M059J (cell line): ENCODE measurements around the gene FUT4. TPM values are rescaled to one million over a fixed set of nuclear protein-coding genes. Genes with fewer than 3 reads are reported as not detected.
"Not testable (repeated sequence)": the region's sequence is repeated elsewhere in the genome, so short reads cannot be mapped to it uniquely, and the experiment has no call there.

Experiments used
- DNase-seq: peaks from one replicate; pipeline ENCODE4 v3.0.0-alpha.2; 2012; ENCODE audit warnings: low read depth
- total RNA-seq: library from RNA; depleted of rRNA; stranded (reverse); fragments of >200 nt; shearing (Covaris generic); gene quantifications from 2 replicates; pipeline ENCODE4 v1.2.3, GENCODE V29; 2014

FUT4 gene
- total RNA-seq, 1 experiment from 2014 or later, result 2.2 TPM

GRCh38 chr11:94563848-94564467 lies 20.2 kb downstream of the FUT4 start:
- DNase-seq, result no peak

DNA sequence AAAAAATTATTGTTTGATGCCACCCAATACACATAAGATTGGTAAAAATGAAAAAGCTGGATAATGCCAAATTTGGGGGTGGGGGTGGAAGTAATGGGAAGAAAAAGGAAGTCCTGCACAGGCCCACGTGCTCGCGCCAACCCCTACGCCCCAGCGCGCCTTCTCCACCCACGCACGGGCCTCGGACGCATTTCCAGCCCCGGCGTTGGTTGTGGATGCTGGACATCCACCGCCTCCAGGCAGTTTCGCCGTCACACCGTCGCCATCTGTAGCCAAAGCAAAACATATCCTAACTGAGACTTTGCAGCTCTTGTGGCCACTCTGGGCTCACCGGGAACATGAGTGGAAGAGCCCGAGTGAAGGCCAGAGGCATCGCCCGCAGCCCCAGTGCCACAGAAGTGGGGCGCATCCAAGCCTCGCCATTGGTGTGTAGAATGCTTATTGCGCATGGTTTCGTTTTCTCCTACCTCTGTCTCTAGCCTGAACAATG lies 23.5 kb downstream of the FUT4 start, which contains the start of gene PIWIL4:
Gene PIWIL4 (plus strand): TSS at position 188 of the 490 bp plus-strand sequence. CDS start 151 bp downstream, at position 339.
- DNase-seq, result no peak

- no peak for DNase-seq
Measured at GRCh38 chr11:94568200-94568599, 24.5 kb downstream of the FUT4 start.

DNA sequence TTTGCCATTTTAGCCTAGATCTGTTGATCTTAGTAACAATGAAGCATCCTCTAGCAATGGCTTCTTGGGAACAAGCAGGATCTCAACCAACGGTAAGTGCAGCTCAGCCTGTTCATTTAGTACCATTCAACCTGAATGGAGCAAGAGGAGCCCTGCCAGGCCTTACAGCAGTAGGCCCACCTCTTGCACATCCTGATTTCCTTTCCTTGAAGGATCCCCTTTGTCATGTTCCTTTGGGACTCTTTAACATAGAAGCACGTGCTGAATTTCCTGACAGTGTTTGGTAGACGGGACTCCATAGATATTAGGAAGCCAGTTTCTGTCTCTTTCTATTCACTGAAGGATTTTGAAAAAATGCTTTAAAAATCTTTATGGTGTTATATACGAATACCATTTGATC lies 25.0 kb downstream of the FUT4 start:
- DNase-seq, result no peak

GRCh38 chr11:94572975-94573374 lies 29.3 kb downstream of the FUT4 start:
- not testable (repeated sequence) for DNase-seq

- DNase-seq, result peak; percentile 17
Measured at GRCh38 chr11:94574193-94574961, 30.7 kb downstream of the FUT4 start.

DNA sequence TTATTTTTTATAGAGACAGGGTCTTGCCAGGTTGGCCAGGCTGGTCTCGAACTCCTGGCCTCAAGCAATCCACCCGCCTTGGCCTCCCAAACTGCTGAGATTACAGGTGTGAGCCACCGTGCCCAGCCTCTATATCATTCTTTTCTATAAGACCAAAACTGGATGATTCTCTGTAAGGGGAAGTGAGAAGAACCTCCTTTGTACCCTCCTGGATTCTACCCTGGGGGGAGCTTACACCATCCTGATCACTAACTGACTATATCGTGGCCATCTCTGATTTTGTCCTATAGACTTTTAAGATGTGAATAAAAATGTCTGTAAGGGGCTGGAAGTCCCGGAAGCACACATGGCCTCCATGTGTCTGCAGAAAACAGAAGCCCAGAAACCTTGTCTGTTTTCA lies 32.6 kb downstream of the FUT4 start:
- no peak for DNase-seq

DNA sequence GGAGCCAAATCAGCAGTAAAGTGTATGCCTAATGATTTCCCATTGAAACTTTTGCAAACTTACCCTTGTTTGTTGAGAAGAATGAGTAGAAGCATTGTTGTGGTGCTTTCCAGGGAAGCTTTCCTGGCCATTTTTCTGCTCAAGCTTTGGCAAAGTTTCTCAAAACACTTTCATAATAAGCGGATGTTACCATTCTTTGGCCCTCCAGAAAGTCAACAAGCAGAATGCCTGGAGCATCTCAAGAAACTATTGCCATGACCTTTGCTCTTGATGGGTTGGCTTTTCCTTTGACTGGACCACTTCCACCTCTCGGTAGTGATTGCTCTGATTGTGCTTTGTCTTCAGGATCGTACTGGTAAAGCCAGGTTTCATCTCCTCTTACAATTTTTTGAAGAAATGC lies 34.1 kb downstream of the FUT4 start:
- DNase-seq, result no peak

- no peak for DNase-seq
Measured at GRCh38 chr11:94581926-94582325, 38.2 kb downstream of the FUT4 start.

- DNase-seq, result no peak
Measured at GRCh38 chr11:94583213-94583865, 39.6 kb downstream of the FUT4 start.

- DNase-seq, result no peak
Measured at GRCh38 chr11:94583866-94584500, 40.3 kb downstream of the FUT4 start.

- DNase-seq, result no peak
Measured at GRCh38 chr11:94584978-94585377, 41.3 kb downstream of the FUT4 start.

DNA sequence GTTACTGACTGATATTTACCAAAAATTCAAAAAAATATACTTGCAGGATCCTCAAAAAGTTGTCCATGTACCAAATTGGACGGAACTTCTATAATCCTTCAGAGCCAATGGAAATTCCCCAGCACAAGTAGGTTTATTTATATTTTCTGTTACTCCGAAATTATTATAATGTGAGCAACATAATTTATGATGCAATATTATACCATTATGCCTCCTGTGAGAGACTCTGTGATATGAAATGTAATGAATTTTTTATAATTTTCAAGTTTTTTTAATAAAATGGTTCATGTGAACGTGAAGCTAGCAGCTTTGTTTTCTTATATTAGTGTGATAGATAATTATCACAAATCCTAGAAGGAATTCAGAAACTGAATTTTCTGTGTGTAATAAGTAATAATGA lies 41.7 kb downstream of the FUT4 start:
- DNase-seq, result no peak

GRCh38 chr11:94586546-94586945 lies 42.8 kb downstream of the FUT4 start:
- DNase-seq, result no peak

GRCh38 chr11:94586978-94587377 lies 43.3 kb downstream of the FUT4 start:
- DNase-seq, result no peak

DNA sequence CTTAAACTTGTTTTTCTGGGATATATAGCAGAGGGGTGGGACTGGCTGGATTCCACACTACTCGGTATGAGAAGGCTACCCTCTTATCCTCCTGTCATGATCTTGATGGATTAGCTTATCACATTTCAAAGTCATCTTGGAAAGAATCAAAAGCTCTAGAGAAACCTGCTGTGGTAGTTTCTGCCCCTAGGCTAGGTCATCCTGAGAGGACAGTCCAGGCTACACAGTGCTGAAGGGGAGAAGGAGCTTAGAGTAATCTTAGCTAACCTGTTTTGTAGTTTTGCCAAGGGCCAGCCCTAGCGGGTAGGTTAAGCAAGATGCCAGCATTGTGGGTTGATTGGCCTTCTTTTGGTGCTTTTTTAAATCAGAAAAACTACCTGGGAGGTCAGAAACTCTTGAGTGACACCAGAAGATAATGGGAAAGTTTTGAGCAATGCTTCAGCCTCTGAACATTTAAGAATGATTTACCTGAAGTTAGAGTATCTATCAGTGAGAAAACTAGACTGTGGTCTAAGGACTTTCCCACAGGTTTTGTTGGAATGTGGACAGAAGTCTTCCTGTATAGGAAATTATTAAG lies 44.7 kb downstream of the FUT4 start:
- peak; percentile 45 for DNase-seq

GRCh38 chr11:94590352-94591041 lies 46.8 kb downstream of the FUT4 start:
- no peak for DNase-seq

DNA sequence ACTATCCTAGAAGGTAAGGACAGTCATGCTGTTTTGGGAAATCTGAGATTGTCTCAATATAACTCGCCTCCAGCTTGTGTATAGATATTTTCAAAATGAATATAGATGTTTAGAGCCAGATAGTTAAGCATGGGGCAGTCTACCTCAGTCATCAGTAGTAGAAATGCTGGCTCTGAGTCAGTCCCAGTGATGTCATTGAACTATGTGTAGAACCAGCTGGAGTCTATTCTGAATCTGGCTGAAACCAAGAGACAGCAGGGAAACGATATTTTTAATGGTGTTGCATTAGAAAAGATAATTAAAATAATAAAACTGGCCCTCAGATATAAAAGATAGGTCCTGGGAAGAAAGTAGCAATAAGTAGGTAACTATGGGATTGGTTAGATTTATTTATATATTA lies 49.3 kb downstream of the FUT4 start:
- peak; percentile 16 for DNase-seq

GRCh38 chr11:94595076-94595475 lies 51.4 kb downstream of the FUT4 start:
- DNase-seq, result no peak

DNA sequence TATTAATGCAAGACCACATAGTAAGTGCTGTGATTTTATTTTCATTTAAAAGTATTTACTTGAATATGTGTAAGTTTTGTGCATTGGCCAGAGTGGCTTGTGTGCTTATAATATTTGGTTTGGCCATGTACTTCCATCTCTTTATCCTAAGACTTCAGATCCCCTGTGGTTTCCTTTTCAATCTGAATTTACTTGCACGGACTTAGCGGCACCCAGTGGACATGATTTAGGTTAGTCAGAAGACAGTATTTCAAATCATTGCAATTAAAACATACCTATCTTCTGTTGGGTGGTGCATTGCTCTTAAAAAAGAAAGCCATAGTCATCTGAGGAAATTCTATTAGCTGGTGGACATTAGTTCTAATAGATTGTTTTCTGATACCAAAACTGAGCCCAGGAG lies 54.2 kb downstream of the FUT4 start:
- no peak for DNase-seq
